ENCODE measurements around the gene LDHD.

Gene LDHD

GRCh38 chr16:75113541-75114121 lies 2.9 kb downstream of the LDHD start:
- Histone ChIP-seq H3K27ac (ENCODE audit: low read length) (no peak overlapping the region), H3K36me3 (ENCODE audit: control insufficient read depth, low read depth, low read length) (no peaks in the 10 kb centered on the region), H3K27me3 (ENCODE audit: control insufficient read depth, insufficient read depth, low read length) (no peaks in the 10 kb centered on the region), H3K4me3 (ENCODE audit: low read length) (no peak overlapping the region), H3K9me3 (ENCODE audit: control insufficient read depth, low read depth, low read length) (no peaks in the 10 kb centered on the region), H3K9ac (ENCODE audit: low read length) (no peak overlapping the region), H3K4me1 (ENCODE audit: control insufficient read depth, low read depth, low read length) (peaks cover 45% of the 10 kb centered on the region)

DNA sequence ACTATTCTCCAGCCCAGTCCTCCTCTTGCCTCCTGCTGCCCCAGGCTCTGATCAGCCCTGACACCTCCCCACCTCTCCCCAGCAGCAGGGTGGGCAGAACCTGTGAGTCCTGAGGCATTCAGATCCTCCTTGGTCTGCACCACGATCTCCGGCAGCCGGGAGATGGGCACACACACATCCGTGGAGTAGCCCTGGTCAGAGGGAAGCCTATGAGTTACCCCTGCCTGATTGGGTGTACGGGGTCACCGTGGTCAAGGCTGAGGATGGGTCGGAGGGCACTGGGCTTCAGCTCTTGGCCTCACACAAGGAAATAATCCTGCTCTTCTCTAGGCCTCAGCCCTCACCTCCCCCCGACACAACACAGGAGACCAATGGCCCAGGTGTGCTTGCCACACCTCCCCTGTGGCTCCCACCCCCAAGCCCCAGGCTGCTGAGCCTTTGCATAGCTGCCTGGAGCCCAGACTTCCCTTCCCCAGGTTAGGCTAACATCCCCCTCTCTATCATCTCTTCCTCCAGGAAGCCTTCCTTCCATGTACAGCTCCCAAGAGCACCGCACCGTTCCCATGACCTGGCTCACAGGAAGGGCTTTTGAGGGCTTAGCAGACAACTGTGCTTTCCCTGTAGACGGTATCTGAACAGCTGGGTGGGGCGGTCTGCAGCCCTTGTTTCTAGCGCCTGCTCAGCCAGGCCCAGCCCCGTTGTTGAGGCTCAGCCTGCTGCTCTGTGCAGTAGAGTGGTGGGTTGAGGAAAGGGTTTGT lies 3.7 kb downstream of the LDHD start:
- peaks cover 41% of the 10 kb centered on the region for H3K4me1 ChIP-seq (ENCODE audit: control insufficient read depth, low read depth, low read length)
- H3K9ac ChIP-seq (ENCODE audit: low read length) = no peak overlapping the region

GRCh38 chr16:75111961-75112733 lies 4.4 kb downstream of the LDHD start:
- Histone ChIP-seq H3K27ac (ENCODE audit: low read length) (no peak overlapping the region), H3K9ac (ENCODE audit: low read length) (no peak overlapping the region), H3K36me3 (ENCODE audit: control insufficient read depth, low read depth, low read length) (no peaks in the 10 kb centered on the region), H3K9me3 (ENCODE audit: control insufficient read depth, low read depth, low read length) (no peaks in the 10 kb centered on the region), H3K4me1 (ENCODE audit: control insufficient read depth, low read depth, low read length) (peaks cover 41% of the 10 kb centered on the region), H3K27me3 (ENCODE audit: control insufficient read depth, insufficient read depth, low read length) (no peaks in the 10 kb centered on the region), H3K4me3 (ENCODE audit: low read length) (no peak overlapping the region)

More for the DNA sequence above, 3.7 kb downstream of the LDHD start:
- Histone ChIP-seq H3K4me3 (ENCODE audit: low read length) (no peak overlapping the region), H3K27me3 (ENCODE audit: control insufficient read depth, insufficient read depth, low read length) (no peaks in the 10 kb centered on the region), H3K27ac (ENCODE audit: low read length) (no peak overlapping the region), H3K9me3 (ENCODE audit: control insufficient read depth, low read depth, low read length) (no peaks in the 10 kb centered on the region), H3K36me3 (ENCODE audit: control insufficient read depth, low read depth, low read length) (no peaks in the 10 kb centered on the region)

DNA sequence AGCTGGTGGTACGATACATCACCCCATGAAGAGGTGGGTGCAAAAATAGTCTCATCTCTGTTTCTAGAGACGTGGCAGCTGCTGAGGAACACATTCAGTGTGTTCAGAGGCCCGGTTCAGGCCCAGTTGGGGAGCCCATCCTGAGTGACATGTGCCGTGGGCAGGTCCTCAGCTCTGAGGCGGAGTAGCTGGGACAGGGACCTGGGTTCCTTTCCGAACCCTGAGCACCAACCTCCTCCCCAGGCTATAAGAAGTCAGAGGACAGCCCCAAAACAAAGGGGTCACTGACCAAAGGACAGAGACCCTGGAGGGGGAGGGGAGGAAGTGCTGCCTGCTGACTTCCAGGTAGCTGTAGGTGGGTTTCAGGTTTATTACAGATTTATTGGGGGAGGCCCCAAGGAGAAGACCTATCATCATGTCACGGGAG lies 5.1 kb downstream of the LDHD start:
- Histone ChIP-seq H3K9ac (ENCODE audit: low read length) (no peak overlapping the region), H3K4me1 (ENCODE audit: control insufficient read depth, low read depth, low read length) (peaks cover 41% of the 10 kb centered on the region), H3K4me3 (ENCODE audit: low read length) (no peak overlapping the region), H3K9me3 (ENCODE audit: control insufficient read depth, low read depth, low read length) (no peaks in the 10 kb centered on the region), H3K36me3 (ENCODE audit: control insufficient read depth, low read depth, low read length) (no peaks in the 10 kb centered on the region), H3K27me3 (ENCODE audit: control insufficient read depth, insufficient read depth, low read length) (no peaks in the 10 kb centered on the region), H3K27ac (ENCODE audit: low read length) (no peak overlapping the region)

GRCh38 chr16:75110637-75111513 lies 5.7 kb downstream of the LDHD start:
- no peaks in the 10 kb centered on the region for H3K27me3 ChIP-seq (ENCODE audit: control insufficient read depth, insufficient read depth, low read length)
- H3K27ac ChIP-seq (ENCODE audit: low read length) = no peak overlapping the region
- H3K4me1 ChIP-seq (ENCODE audit: control insufficient read depth, low read depth, low read length) = peaks cover 41% of the 10 kb centered on the region
- no peaks in the 10 kb centered on the region for H3K9me3 ChIP-seq (ENCODE audit: control insufficient read depth, low read depth, low read length)
- H3K4me3 ChIP-seq (ENCODE audit: low read length) = no peak overlapping the region
- no peaks in the 10 kb centered on the region for H3K36me3 ChIP-seq (ENCODE audit: control insufficient read depth, low read depth, low read length)
- no peak overlapping the region for H3K9ac ChIP-seq (ENCODE audit: low read length)

DNA sequence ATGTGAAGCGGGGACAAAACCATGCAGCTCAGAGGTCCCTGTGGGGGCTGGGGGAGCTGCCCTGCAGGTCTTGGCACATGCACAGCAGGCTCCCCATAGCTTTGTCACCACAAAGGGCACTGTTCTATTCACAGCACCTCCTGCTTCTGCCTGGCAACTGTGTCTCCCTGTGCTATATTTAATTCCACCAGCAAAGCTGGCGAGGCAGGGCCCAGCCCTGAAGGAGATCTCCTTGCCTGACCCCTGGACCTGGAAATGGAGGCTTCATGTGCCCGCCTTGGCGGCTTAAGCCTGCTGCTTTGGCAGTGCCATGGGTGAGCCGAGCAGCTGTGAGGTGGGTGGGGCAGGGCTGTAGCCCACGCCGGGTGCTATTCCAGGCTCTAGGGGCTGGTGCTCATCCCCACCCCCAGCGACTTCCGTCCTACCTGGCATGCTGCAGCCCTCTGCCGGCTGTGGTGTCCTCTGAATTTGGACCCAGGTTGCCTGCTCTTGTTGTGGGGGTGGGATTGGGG lies 6.8 kb downstream of the LDHD start:
- H3K27ac ChIP-seq (ENCODE audit: low read length) = no peak overlapping the region
- H3K9ac ChIP-seq (ENCODE audit: low read length) = no peak overlapping the region
- peaks cover 36% of the 10 kb centered on the region for H3K4me1 ChIP-seq (ENCODE audit: control insufficient read depth, low read depth, low read length)
- no peaks in the 10 kb centered on the region for H3K27me3 ChIP-seq (ENCODE audit: control insufficient read depth, insufficient read depth, low read length)
- no peaks in the 10 kb centered on the region for H3K9me3 ChIP-seq (ENCODE audit: control insufficient read depth, low read depth, low read length)
- H3K4me3 ChIP-seq (ENCODE audit: low read length) = no peak overlapping the region
- H3K36me3 ChIP-seq (ENCODE audit: control insufficient read depth, low read depth, low read length) = no peaks in the 10 kb centered on the region

DNA sequence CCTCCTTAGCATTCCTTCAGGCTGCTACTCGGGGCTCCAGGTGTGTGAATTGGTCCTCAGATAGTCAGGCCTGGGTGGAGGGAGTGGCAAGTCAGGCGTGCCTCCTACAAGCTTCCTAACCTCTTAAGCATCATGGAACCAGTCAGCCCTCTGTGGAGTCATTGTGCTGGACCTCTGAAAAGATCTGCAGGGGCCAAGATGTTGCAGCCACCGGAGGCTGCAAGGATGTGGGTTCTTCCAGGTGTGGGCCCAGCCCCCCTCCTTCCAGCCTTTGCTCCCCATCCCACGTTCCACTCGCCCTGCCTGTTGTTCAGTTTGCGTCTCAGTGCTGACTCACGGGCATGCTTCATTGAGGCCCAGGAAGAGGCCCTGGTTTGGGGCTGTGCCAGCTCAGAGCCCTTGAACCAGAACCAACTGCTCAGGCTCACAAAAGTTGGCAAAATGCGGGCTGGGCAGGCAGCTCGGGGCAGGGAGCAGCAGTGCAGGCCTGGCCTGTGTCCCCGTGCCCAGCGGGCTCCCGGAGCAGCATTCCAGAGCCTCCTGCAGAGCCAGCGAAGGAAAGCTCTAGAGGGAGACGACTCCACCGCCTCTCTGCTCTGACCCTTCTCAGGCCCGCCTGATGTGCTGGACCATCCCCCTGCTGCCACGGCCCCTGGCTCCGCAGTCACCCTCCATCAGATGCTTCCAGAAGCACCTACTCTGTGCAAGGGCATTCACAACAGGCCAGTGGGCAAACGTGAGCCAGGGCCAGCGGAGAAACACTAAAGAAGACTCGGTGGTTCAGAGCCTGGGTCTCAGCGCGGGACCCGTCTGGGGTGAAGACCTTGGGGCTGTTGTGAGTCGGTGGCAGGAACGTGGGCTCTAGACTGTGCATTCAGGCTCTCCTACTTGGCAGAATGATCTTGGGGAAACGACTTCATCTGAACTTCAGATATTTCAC lies 7.5 kb downstream of the LDHD start:
- no peak overlapping the region for H3K27ac ChIP-seq (ENCODE audit: low read length)
- no peaks in the 10 kb centered on the region for H3K9me3 ChIP-seq (ENCODE audit: control insufficient read depth, low read depth, low read length)
- H3K27me3 ChIP-seq (ENCODE audit: control insufficient read depth, insufficient read depth, low read length) = no peaks in the 10 kb centered on the region
- no peak overlapping the region for H3K4me3 ChIP-seq (ENCODE audit: low read length)
- H3K9ac ChIP-seq (ENCODE audit: low read length) = no peak overlapping the region
- H3K36me3 ChIP-seq (ENCODE audit: control insufficient read depth, low read depth, low read length) = no peaks in the 10 kb centered on the region
- H3K4me1 ChIP-seq (ENCODE audit: control insufficient read depth, low read depth, low read length) = peaks cover 36% of the 10 kb centered on the region

DNA sequence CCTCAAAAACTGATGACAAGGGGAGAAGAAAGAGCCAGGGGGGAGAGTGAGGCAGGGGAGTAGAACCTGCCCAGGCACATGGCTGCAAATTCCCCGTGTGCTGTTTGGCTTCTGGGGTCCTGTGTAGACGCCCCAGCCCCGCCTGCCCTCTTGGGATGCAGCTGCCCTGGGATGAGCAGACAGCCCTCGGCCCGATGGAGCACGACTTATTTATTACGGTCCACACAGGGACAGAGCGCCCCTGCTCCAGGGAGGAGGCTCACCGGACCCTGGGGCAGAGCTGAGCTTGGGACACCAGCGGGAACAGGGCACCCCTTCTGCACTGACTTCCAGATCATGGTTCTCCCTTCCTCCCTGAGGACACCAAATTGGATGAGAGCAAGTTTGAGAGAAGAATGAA lies 9.1 kb downstream of the LDHD start:
- Histone ChIP-seq H3K27ac (ENCODE audit: low read length) (no peak overlapping the region), H3K27me3 (ENCODE audit: control insufficient read depth, insufficient read depth, low read length) (no peaks in the 10 kb centered on the region), H3K4me1 (ENCODE audit: control insufficient read depth, low read depth, low read length) (peaks cover 28% of the 10 kb centered on the region), H3K9ac (ENCODE audit: low read length) (no peak overlapping the region), H3K36me3 (ENCODE audit: control insufficient read depth, low read depth, low read length) (no peaks in the 10 kb centered on the region), H3K4me3 (ENCODE audit: low read length) (no peak overlapping the region), H3K9me3 (ENCODE audit: control insufficient read depth, low read depth, low read length) (no peaks in the 10 kb centered on the region)

DNA sequence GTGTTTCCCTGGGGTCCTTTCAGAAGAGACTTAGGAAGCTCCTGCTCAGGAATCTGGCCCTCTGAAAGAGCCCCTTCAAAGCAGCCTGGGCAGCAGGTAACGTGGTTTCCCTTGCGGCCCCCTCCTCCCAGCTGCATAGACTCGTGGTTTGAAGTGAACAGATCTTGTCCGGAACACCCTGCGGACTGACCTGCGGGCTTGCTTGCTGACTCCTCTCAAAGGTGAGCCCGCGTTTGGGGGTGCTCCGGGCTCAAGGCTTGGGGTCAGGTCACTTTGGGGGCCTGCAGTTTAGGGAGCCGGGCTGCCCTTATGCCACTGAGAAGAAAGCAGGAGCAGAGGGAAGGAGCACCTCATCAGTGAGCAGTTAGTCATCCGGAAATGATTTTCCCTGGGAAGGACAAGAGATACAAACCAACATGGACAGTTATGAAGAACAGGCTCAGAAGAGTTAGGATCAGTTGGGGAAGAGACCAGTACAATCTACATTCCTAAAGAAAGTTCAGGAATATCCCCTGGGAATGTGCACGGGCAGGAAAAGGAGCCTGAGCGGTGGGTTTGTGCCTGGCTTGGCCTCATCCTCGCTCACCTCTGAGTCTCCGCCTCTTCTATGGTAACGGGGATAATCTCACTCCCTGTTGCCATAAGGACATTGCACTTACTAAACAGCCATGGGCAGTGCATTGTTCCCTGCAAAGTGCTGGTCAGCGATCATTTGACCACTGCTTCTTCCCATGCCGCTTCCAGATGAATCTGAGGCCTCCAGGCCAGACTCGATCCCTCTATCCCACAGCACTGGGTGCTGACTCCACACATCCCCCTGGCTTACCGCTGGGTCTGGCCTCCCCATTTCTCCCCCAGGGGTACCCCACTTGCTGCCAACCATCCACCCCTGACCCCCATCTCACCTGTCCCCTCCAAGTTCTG lies 10.0 kb downstream of the LDHD start:
- Histone ChIP-seq H3K4me1 (ENCODE audit: control insufficient read depth, low read depth, low read length) (peaks cover 20% of the 10 kb centered on the region), H3K4me3 (ENCODE audit: low read length) (no peak overlapping the region), H3K27ac (ENCODE audit: low read length) (no peak overlapping the region), H3K27me3 (ENCODE audit: control insufficient read depth, insufficient read depth, low read length) (no peaks in the 10 kb centered on the region), H3K36me3 (ENCODE audit: control insufficient read depth, low read depth, low read length) (no peaks in the 10 kb centered on the region), H3K9ac (ENCODE audit: low read length) (no peak overlapping the region), H3K9me3 (ENCODE audit: control insufficient read depth, low read depth, low read length) (no peaks in the 10 kb centered on the region)
